Hepatocyte (in vitro differentiated cells): ENCODE data around the gene ABCA2. TPM values are rescaled to one million over a fixed set of nuclear protein-coding genes. Genes with fewer than 3 reads are reported as not detected.

ENCODE experiments used
- DNase-seq: peaks from one replicate; pipeline ENCODE4 v3.0.0-alpha.2; 2016; ENCODE audit warnings: low spot score
- H2AFZ ChIP-seq: fragments of 200-600 bp; sonication (generic); 2 replicates; pipeline ENCODE4 v1.6.0; 2016; ENCODE audit warnings: antibody characterized with exemption, mild to moderate bottlenecking
- H3K27ac ChIP-seq: fragments of 200-600 bp; sonication (generic); 2 replicates; pipeline ENCODE4 v1.5.1; 2016; ENCODE audit warnings: mild to moderate bottlenecking
- H3K27me3 ChIP-seq: fragments of 200-600 bp; sonication (generic); 2 replicates; pipeline ENCODE4 v1.6.1; 2016
- H3K36me3 ChIP-seq: fragments of 200-600 bp; sonication (generic); replicated peaks from 2 replicates; pipeline ENCODE4 v1.5.1; 2016; ENCODE audit warnings: low read depth; ENCODE audit not compliant: insufficient read depth
- H3K4me1 ChIP-seq: fragments of 200-600 bp; sonication (generic); 2 replicates; pipeline ENCODE4 v1.5.1; 2016; ENCODE audit warnings: mild to moderate bottlenecking, moderate library complexity; ENCODE audit not compliant: insufficient read depth
- H3K4me2 ChIP-seq: fragments of 200-600 bp; sonication (generic); 2 replicates; pipeline ENCODE4 v1.6.0; 2016
- H3K4me3 ChIP-seq: fragments of 200-600 bp; sonication (generic); 2 replicates; pipeline ENCODE4 v1.5.1; 2016; ENCODE audit warnings: mild to moderate bottlenecking
- H3K79me2 ChIP-seq: fragments of 200-600 bp; sonication (generic); 2 replicates; pipeline ENCODE4 v1.6.0; 2017; ENCODE audit warnings: mild to moderate bottlenecking
- H3K9me2 ChIP-seq: fragments of 200-600 bp; sonication (generic); replicated peaks from 2 replicates; pipeline ENCODE4 v1.6.0; 2017; ENCODE audit warnings: mild to moderate bottlenecking; ENCODE audit not compliant: insufficient read depth
- H3K9me3 ChIP-seq: fragments of 200-600 bp; sonication (generic); 2 replicates; pipeline ENCODE4 v1.5.1; 2016; ENCODE audit warnings: low read depth, mild to moderate bottlenecking
- H4K20me1 ChIP-seq: fragments of 200-600 bp; sonication (generic); 2 replicates; pipeline ENCODE4 v1.6.0; 2016; ENCODE audit warnings: mild to moderate bottlenecking; ENCODE audit not compliant: insufficient read depth, poor library complexity, severe bottlenecking
- EZH2 ChIP-seq: fragments of 200-600 bp; sonication (generic); IDR thresholded peaks from 2 replicates; pipeline ENCODE4 v1.6.1; 2016; ENCODE audit warnings: antibody characterized with exemption, mild to moderate bottlenecking, borderline replicate concordance
- EZH2phosphoT487 ChIP-seq: fragments of 200-600 bp; sonication (generic); IDR thresholded peaks from one replicate; pipeline ENCODE4 v1.6.1; 2018; ENCODE audit warnings: antibody characterized with exemption, mild to moderate bottlenecking, low read depth, moderate library complexity; ENCODE audit not compliant: unreplicated experiment, severe bottlenecking
- WGBS: methylation state at CpG from one replicate; pipeline ENCODE4 v1.1.6; 2016; ENCODE audit warnings: low lambda C conversion rate; ENCODE audit errors: missing lambda C conversion rate; 5-methylcytosine and 5-hydroxymethylcytosine counted together
- polyA plus RNA-seq: library from polyadenylated mRNA; unstranded; fragments of >200 nt; fragmentation: Nextera tagmentation; extraction: Ambion mirVana; gene quantifications from 2 replicates; pipeline ENCODE4 v1.2.1, GENCODE V29; 2016
- total RNA-seq: library from RNA; depleted of rRNA; stranded (reverse); fragments of >200 nt; gene quantifications from 2 replicates; pipeline ENCODE4 v1.2.3, GENCODE V29; 2014
- TF ChIP-seq, protein P1 (sequence below): fragments of 200-600 bp; sonication (generic); IDR thresholded peaks from 2 replicates; pipeline ENCODE4 v1.5.1; 2016; ENCODE audit warnings: antibody characterized with exemption, mild to moderate bottlenecking; ENCODE audit not compliant: poor library complexity

Gene ABCA2
- total and polyA plus RNA-seq, 2 experiments from 2014 or later, result 14.6 to 15.6 TPM

DNA sequence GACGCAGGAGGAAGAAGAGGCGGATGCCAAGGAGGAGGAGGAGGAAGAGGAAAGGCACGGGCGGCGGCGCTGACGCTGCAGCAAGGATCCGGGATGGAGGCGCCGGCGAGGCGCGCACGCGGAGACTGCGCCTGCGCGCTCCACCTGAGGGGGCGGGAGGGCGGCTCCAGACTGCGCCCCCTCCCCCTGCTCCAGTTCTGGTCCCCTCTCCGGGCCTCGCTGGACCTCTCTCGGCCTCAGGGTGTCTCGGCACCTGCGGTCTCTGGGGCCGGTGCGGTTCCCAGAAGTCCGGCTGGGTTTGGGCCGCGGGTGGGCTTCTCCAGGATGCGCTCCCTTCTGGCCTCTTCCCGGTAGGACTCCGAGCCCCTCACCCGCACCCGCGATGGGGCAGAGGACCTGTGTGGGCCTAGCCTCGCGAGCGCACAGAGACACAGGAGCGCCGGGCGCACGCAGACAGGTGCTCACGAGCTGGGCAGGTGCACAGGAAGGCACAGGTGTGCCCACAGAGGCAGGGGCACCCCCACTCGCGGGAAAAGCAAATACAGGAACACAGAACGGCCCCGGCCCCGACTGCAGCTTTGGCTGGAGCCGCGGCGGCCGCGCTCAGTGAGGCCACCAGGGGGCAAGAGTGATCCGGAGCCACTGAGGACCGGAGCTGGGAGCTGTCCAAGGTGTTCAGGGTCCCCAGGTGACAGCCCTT, 18.2 kb upstream of the ABCA2 start, which contains the start of gene NPDC1:
TSS of gene NPDC1 (minus strand) at position 90 of the 700 bp plus-strand sequence. CDS start 188 bp downstream, outside the sequence.
- TF ChIP-seq, protein P1, sequence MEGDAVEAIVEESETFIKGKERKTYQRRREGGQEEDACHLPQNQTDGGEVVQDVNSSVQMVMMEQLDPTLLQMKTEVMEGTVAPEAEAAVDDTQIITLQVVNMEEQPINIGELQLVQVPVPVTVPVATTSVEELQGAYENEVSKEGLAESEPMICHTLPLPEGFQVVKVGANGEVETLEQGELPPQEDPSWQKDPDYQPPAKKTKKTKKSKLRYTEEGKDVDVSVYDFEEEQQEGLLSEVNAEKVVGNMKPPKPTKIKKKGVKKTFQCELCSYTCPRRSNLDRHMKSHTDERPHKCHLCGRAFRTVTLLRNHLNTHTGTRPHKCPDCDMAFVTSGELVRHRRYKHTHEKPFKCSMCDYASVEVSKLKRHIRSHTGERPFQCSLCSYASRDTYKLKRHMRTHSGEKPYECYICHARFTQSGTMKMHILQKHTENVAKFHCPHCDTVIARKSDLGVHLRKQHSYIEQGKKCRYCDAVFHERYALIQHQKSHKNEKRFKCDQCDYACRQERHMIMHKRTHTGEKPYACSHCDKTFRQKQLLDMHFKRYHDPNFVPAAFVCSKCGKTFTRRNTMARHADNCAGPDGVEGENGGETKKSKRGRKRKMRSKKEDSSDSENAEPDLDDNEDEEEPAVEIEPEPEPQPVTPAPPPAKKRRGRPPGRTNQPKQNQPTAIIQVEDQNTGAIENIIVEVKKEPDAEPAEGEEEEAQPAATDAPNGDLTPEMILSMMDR, result peak; percentile 79
- no peak for TF ChIP-seq EZH2
- Histone ChIP-seq H3K4me3 (peak within 1 kb of the TSS; percentile 85), H3K9me2 (no peaks in the 10 kb centered on the region), H3K27me3 (peaks cover 32% of the 10 kb centered on the region), H3K9me3 (no peaks in the 10 kb centered on the region), H3K79me2 (peaks cover 3% of the 10 kb centered on the region), H3K36me3 (no peaks in the 10 kb centered on the region), H3K4me1 (peaks cover 5% of the 10 kb centered on the region), H2AFZ (peak within 1 kb of the TSS; percentile 94), H3K27ac (no peak within 1 kb of the TSS), H4K20me1 (peaks cover 13% of the 10 kb centered on the region), H3K4me2 (peak within 1 kb of the TSS; percentile 100)
- WGBS, result 2% methylated on average over 38 of the region's 57 CpGs
- peak; percentile 94 for DNase-seq

GRCh38 chr9:137045294-137046087, 17.5 kb upstream of the ABCA2 start:
- H3K4me3 ChIP-seq, result peak overlapping the region; percentile 85
- H3K9me2 ChIP-seq, result no peaks in the 10 kb centered on the region
- peak overlapping the region; percentile 94 for H2AFZ ChIP-seq
- DNase-seq, result peak; percentile 55
- H3K27me3 ChIP-seq, result peaks cover 29% of the 10 kb centered on the region
- H3K4me2 ChIP-seq, result peak overlapping the region; percentile 100
- H3K36me3 ChIP-seq, result no peaks in the 10 kb centered on the region
- H3K79me2 ChIP-seq, result peaks cover 3% of the 10 kb centered on the region
- WGBS, result 6% methylated on average over 76 of the region's 96 CpGs
- peak; percentile 32 for TF ChIP-seq EZH2
- TF ChIP-seq, protein P1, result no peak
- TF ChIP-seq EZH2phosphoT487, result no peak
- peaks cover 13% of the 10 kb centered on the region for H4K20me1 ChIP-seq
- no peaks in the 10 kb centered on the region for H3K9me3 ChIP-seq
- H3K27ac ChIP-seq, result no peak overlapping the region
- peaks cover 5% of the 10 kb centered on the region for H3K4me1 ChIP-seq

DNA sequence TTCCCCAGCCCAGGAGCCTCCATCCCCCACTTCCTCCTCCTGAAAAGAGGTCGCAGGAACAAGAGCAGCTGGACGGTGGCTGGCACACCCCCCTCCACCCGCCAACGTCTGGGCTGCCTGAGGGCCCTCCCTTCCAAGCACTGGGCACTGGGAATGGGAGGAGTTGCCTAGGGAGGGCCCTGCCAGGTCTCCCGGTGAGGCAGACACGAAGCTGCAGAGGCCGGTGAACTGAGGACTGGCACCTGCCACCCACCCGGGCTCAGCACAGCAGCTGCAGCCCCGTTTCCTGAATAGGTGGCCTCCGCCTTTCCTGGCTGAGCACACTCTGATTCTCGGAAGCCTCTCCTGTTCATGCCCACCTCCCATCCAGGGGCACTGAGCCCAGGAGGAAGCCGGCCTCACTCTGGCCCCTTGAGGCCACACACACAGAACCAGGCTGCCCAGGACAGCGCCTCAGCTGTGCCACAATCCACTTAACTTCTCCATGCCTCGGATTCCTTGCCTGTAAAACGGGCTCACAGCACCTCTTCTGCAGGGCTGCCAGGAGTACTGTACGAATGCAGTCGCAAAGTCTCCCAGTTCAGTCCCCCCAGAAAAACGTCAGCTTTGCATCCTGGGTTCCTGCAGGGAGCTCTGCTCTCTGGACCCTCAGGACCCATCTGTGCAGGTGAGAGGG, 16.6 kb upstream of the ABCA2 start:
- peaks cover 27% of the 10 kb centered on the region for H3K27me3 ChIP-seq
- peaks cover 13% of the 10 kb centered on the region for H4K20me1 ChIP-seq
- H3K36me3 ChIP-seq, result no peaks in the 10 kb centered on the region
- H3K9me3 ChIP-seq, result no peaks in the 10 kb centered on the region
- peaks cover 3% of the 10 kb centered on the region for H3K79me2 ChIP-seq
- H2AFZ ChIP-seq, result no peak overlapping the region
- peak overlapping the region; percentile 100 for H3K4me2 ChIP-seq
- no peak overlapping the region for H3K27ac ChIP-seq
- WGBS, result 74% methylated on average over 18 of the region's 18 CpGs
- H3K4me3 ChIP-seq, result peak overlapping the region; percentile 33
- H3K4me1 ChIP-seq, result peaks cover 5% of the 10 kb centered on the region
- no peaks in the 10 kb centered on the region for H3K9me2 ChIP-seq
- TF ChIP-seq EZH2phosphoT487 (no peak), EZH2 (no peak)
- TF ChIP-seq, protein P1, result no peak
- DNase-seq, result no peak
